ENCODE data around the gene CTCFL. TPM values are rescaled to one million over a fixed set of nuclear protein-coding genes. Genes with fewer than 3 reads are reported as not detected.

CTCFL gene
- total and polyA plus RNA-seq, 7 donors: 0.36 TPM; not detected in 6

DNA sequence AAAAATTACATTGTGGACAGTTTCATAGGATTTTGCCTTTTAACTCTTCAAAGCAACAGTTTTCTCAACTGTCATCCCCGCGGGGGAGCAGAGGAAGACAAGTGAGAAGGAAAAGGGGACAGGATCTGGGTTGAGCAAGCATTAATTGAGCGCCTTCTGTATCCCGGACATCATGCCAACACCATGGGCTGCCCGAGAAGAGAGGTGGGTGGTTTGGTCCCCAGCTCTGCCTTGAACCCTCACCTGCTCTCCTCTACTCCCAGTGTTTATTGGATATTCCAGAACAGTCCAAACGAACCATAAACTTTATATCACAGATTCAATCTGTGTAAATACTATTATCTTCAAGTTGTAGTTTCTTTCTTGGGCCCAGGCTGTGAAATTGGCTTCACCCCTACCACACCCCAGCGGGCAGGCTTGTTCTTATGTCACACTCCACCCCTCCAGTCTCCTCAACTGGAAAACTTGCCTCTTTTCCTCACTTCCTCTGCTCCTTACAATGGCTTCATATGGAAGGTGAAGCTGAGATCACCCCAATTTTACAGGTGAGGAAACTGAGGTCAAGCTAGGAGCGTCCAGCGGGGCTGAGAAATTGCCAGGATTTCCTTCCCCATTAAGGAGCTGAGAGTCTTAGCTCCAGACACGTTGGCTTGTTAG lies 42.0 kb upstream of the CTCFL start:
- Histone ChIP-seq H3K36me3 (no peaks in the 10 kb centered on the region), H3K27ac (no peak overlapping the region), H3K4me1 (no peaks in the 10 kb centered on the region), H3K9me3 (no peaks in the 10 kb centered on the region), H3K27me3 (peaks cover 0 to 4% (median 0%) of the 10 kb centered on the region in 3 donors), H3K4me3 (no peak overlapping the region)
- DNase-seq: no peak
- intact Hi-C loops (cut with DNase I): no loop called here
- WGBS, 2 donors: 44 to 66% methylated on average over 10 of the region's 10 CpGs
- TF ChIP-seq EP300 (IDR thresholded peaks at IDR 0.05): no peak
- TF ChIP-seq POLR2AphosphoS5 (IDR thresholded peaks at IDR 0.05): peak in 1 of 4 donors; percentile 33
- no peak for TF ChIP-seq POLR2A (IDR thresholded peaks at IDR 0.05)

DNA sequence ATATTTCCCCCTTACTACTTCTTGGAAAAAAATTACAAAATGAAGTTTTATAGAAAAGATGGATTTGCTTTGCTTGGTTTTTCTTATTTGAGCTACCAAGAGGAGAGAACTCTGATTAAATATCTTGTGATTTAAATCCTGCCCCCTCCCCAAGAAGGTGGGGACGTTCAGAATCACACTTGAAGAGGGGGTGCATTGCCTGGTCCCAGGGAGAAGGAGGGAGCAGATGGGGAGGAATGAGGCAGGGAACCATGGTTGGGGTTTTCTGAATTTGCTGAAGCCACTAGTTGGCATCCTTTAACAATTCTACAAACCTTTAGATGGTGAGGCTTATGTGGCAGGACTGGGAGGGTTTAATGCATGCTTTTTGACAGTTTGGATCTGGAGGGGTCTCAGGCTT lies 41.5 kb upstream of the CTCFL start:
- H3K27ac ChIP-seq: no peak overlapping the region
- TF ChIP-seq EP300 (IDR thresholded peaks at IDR 0.05) (no peak), POLR2A (IDR thresholded peaks at IDR 0.05) (no peak), CTCF (IDR thresholded peaks at IDR 0.05) (no peak), POLR2AphosphoS5 (IDR thresholded peaks at IDR 0.05) (no peak)
- H3K4me1 ChIP-seq: no peaks in the 10 kb centered on the region
- H3K9me3 ChIP-seq: no peaks in the 10 kb centered on the region
- no peaks in the 10 kb centered on the region for H3K36me3 ChIP-seq
- intact Hi-C loops (cut with DNase I): no loop called here
- H3K4me3 ChIP-seq: no peak overlapping the region
- DNase-seq: no peak
- WGBS, 2 donors: 11 to 28% methylated on average over 1 of the region's 1 CpG
- peaks cover 0 to 4% (median 0%) of the 10 kb centered on the region in 3 donors for H3K27me3 ChIP-seq

GRCh38 chr20:57564951-57565642 lies 40.2 kb upstream of the CTCFL start:
- Histone ChIP-seq H3K27ac (no peak overlapping the region), H3K27me3 (peaks cover 0 to 4% (median 0%) of the 10 kb centered on the region in 3 donors), H3K36me3 (no peaks in the 10 kb centered on the region), H3K4me1 (no peaks in the 10 kb centered on the region), H3K4me3 (no peak overlapping the region), H3K9me3 (no peaks in the 10 kb centered on the region)
- DNase-seq: no peak
- TF ChIP-seq POLR2A (IDR thresholded peaks at IDR 0.05) (no peak), POLR2AphosphoS5 (IDR thresholded peaks at IDR 0.05) (no peak), EP300 (IDR thresholded peaks at IDR 0.05) (no peak), CTCF (IDR thresholded peaks at IDR 0.05) (no peak)
- intact Hi-C loops (cut with DNase I): no loop called here
- WGBS, 2 donors: 91 to 93% methylated on average over 11 of the region's 11 CpGs

- H3K36me3 ChIP-seq: no peaks in the 10 kb centered on the region
- H3K4me3 ChIP-seq: no peak overlapping the region
- H3K27ac ChIP-seq: no peak overlapping the region
- TF ChIP-seq EP300 (IDR thresholded peaks at IDR 0.05) (no peak), POLR2A (IDR thresholded peaks at IDR 0.05) (no peak), POLR2AphosphoS5 (IDR thresholded peaks at IDR 0.05) (peak in 1 of 4 donors; percentile 41), CTCF (IDR thresholded peaks at IDR 0.05) (no peak)
- WGBS, 2 donors: 91 to 94% methylated on average over 14 of the region's 14 CpGs
- peaks cover 0 to 4% (median 0%) of the 10 kb centered on the region in 3 donors for H3K27me3 ChIP-seq
- no peak for DNase-seq
- intact Hi-C loops (cut with DNase I): no loop called here
- no peaks in the 10 kb centered on the region for H3K9me3 ChIP-seq
- H3K4me1 ChIP-seq: no peaks in the 10 kb centered on the region
Measured at GRCh38 chr20:57564180-57564802, 39.4 kb upstream of the CTCFL start.

- Histone ChIP-seq H3K9me3 (no peaks in the 10 kb centered on the region), H3K4me3 (no peak overlapping the region), H3K27ac (no peak overlapping the region), H3K4me1 (no peaks in the 10 kb centered on the region), H3K27me3 (peaks cover 0 to 4% (median 0%) of the 10 kb centered on the region in 3 donors), H3K36me3 (no peaks in the 10 kb centered on the region)
- no peak for DNase-seq
- TF ChIP-seq POLR2AphosphoS5 (IDR thresholded peaks at IDR 0.05) (no peak), CTCF (IDR thresholded peaks at IDR 0.05) (no peak), POLR2A (IDR thresholded peaks at IDR 0.05) (no peak), EP300 (IDR thresholded peaks at IDR 0.05) (no peak)
- intact Hi-C loops (cut with DNase I): no loop called here
- WGBS, 2 donors: 96 to 98% methylated on average over 12 of the region's 12 CpGs
Measured at GRCh38 chr20:57563522-57563921, 38.6 kb upstream of the CTCFL start.

Measured in sigmoid colon (tissue), 7 donors.